Prostate gland (tissue), 2 donors: ENCODE measurements around the gene PAPSS2. TPM values are rescaled to one million over a fixed set of nuclear protein-coding genes. Genes with fewer than 3 reads are reported as not detected.

ENCODE experiments used
- DNase-seq: peaks from one replicate; pipeline ENCODE4 v3.0.0-alpha.2; 2019; ENCODE audit warnings: low spot score
- H3K27ac ChIP-seq, 2 donors: fragments of 200-600 bp; sonication (generic); 2 replicates each; pipeline ENCODE4 v1.5.1; 2017 to 2019
- H3K27me3 ChIP-seq: fragments of 200-600 bp; sonication (generic); replicated peaks from 2 replicates; pipeline ENCODE4 v1.5.1; 2019; ENCODE audit not compliant: insufficient read depth
- H3K36me3 ChIP-seq, 2 donors: fragments of 200-600 bp; sonication (generic); 1 replicate in 1 of 2; 2 replicates in 1 of 2; pipeline versions ENCODE4 v1.5.1 to v1.8.1; 2017 to 2019
- H3K4me1 ChIP-seq: fragments of 200-600 bp; sonication (generic); replicated peaks from 2 replicates; pipeline ENCODE4 v1.5.1; 2019
- H3K4me3 ChIP-seq, 2 donors: fragments of 200-600 bp; sonication (generic); 2 replicates each; pipeline ENCODE4 v1.5.1; 2017 to 2019
- H3K9me3 ChIP-seq: fragments of 200-600 bp; sonication (generic); 2 replicates; pipeline ENCODE4 v1.5.1; 2017
- POLR2A ChIP-seq: fragments of 450-650 bp; IDR thresholded peaks from one replicate; pipeline ENCODE4 v1.6.1; 2016; ENCODE audit warnings: antibody characterized with exemption, mild to moderate bottlenecking
- POLR2AphosphoS5 ChIP-seq: sonication (generic); formaldehyde crosslinking; IDR thresholded peaks from one replicate; pipeline ENCODE4 v1.6.1; 2017; ENCODE audit warnings: antibody characterized with exemption
- WGBS: methylation state at CpG from one replicate; pipeline ENCODE4 v1.1.5; 2018; 5-methylcytosine and 5-hydroxymethylcytosine counted together
- intact Hi-C: fragments of 100-400 bp; cut with DNase I; formaldehyde crosslinking; loops from one replicate; pipeline ENCODE4 v1.14.2; 2022
- total RNA-seq, 2 donors: library from RNA; depleted of rRNA; stranded (reverse); fragments of >200 nt; gene quantifications; one replicate each; pipeline ENCODE4 v1.1.0, GENCODE V29; 2016
- TF ChIP-seq, protein P1 (sequence below), 4 experiments: fragments of 200-600 bp in 2 of 4; fragments of 450-650 bp in 2 of 4; sonication (generic) in 2 of 4; IDR thresholded peaks; 1 replicate in 3 of 4; 2 replicates in 1 of 4; pipeline ENCODE4 v1.5.1; 2016 to 2019; ENCODE audit warnings: antibody characterized with exemption in 4 of 4, mild to moderate bottlenecking in 2 of 4, moderate library complexity in 2 of 4

PAPSS2 gene
- total RNA-seq, 2 donors from 2014 or later = 5.5 to 9.0 TPM

GRCh38 chr10:87771871-87772500 is 112.3 kb downstream of the PAPSS2 start:
- no peak for DNase-seq
- no peaks in the 10 kb centered on the region for H3K9me3 ChIP-seq
- WGBS = 84% methylated on average over 2 of the region's 2 CpGs
- no peaks in the 10 kb centered on the region for H3K4me1 ChIP-seq
- TF ChIP-seq, protein P1, sequence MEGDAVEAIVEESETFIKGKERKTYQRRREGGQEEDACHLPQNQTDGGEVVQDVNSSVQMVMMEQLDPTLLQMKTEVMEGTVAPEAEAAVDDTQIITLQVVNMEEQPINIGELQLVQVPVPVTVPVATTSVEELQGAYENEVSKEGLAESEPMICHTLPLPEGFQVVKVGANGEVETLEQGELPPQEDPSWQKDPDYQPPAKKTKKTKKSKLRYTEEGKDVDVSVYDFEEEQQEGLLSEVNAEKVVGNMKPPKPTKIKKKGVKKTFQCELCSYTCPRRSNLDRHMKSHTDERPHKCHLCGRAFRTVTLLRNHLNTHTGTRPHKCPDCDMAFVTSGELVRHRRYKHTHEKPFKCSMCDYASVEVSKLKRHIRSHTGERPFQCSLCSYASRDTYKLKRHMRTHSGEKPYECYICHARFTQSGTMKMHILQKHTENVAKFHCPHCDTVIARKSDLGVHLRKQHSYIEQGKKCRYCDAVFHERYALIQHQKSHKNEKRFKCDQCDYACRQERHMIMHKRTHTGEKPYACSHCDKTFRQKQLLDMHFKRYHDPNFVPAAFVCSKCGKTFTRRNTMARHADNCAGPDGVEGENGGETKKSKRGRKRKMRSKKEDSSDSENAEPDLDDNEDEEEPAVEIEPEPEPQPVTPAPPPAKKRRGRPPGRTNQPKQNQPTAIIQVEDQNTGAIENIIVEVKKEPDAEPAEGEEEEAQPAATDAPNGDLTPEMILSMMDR (IDR thresholded peaks at IDR 0.05) = peak in 3 of 4 experiments; percentile 36 to 62 (median 49)
- TF ChIP-seq POLR2AphosphoS5 = no peak
- no peak overlapping the region for H3K4me3 ChIP-seq
- H3K36me3 ChIP-seq = no peaks in the 10 kb centered on the region
- intact Hi-C loops = no loop called here
- H3K27ac ChIP-seq = no peak overlapping the region
- no peaks in the 10 kb centered on the region for H3K27me3 ChIP-seq

DNA sequence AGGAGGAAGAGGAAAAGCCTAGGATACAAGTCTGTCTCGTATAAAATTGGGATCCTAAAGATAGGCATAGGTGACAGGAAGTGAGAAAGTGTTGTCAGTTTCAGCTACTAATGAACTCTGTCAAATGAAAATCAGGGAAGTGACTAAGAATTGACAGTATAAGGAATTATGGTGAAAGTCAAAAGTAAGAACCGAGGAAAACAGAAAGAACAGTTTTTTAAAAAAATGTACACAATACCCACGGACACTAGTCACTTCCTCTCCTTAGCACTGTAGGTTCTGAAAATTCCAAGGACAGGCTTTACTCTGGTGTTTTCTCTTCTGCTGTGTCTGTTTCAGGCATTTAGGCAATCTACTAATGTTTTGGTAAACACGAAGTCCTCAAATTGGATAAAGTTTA is 116.1 kb downstream of the PAPSS2 start:
- Histone ChIP-seq H3K27me3 (no peaks in the 10 kb centered on the region), H3K27ac (no peak overlapping the region), H3K9me3 (no peaks in the 10 kb centered on the region), H3K36me3 (no peaks in the 10 kb centered on the region), H3K4me1 (no peaks in the 10 kb centered on the region), H3K4me3 (no peak overlapping the region)
- WGBS = 54% methylated on average over 4 of the region's 4 CpGs
- DNase-seq = no peak
- intact Hi-C loops = no loop called here
- TF ChIP-seq POLR2AphosphoS5 (no peak), POLR2A (no peak)
- TF ChIP-seq, protein P1 (IDR thresholded peaks at IDR 0.05) = no peak

GRCh38 chr10:87776328-87776727 is 116.7 kb downstream of the PAPSS2 start:
- no peak overlapping the region for H3K4me3 ChIP-seq
- H3K9me3 ChIP-seq = no peaks in the 10 kb centered on the region
- TF ChIP-seq POLR2A (no peak), POLR2AphosphoS5 (no peak)
- TF ChIP-seq, protein P1 (IDR thresholded peaks at IDR 0.05) = no peak
- WGBS = 96% methylated on average over 6 of the region's 6 CpGs
- no peaks in the 10 kb centered on the region for H3K4me1 ChIP-seq
- H3K27ac ChIP-seq = no peak overlapping the region
- H3K36me3 ChIP-seq = no peaks in the 10 kb centered on the region
- DNase-seq = no peak
- no peaks in the 10 kb centered on the region for H3K27me3 ChIP-seq
- intact Hi-C loops = no loop called here

DNA sequence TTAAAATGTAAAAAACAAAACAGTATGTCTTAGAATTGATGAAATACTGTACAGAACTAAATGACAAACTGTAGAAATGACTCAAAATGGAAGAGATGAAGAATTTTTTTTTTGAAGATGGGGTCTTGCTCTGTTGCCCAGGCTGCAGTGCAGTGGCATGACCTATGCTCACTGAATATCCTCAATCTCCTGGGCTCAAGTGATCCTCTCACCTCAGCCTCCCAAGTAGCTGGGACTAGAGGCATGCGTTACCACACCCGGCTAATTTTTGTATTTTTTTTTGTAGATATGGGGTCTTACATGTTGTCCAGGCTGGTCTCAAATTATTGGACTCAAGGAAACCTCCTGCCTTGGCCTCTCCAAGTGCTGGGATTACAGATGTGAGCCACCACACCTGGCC is 121.9 kb downstream of the PAPSS2 start:
- Histone ChIP-seq H3K4me1 (no peaks in the 10 kb centered on the region), H3K36me3 (no peaks in the 10 kb centered on the region), H3K27me3 (no peaks in the 10 kb centered on the region), H3K9me3 (no peaks in the 10 kb centered on the region), H3K27ac (no peak overlapping the region), H3K4me3 (no peak overlapping the region)
- no peak for DNase-seq
- no peak for TF ChIP-seq POLR2AphosphoS5
- no peak for TF ChIP-seq POLR2A
- whole genome bisulfite sequencing = 98% methylated on average over 2 of the region's 2 CpGs
- intact Hi-C loops = no loop called here

DNA sequence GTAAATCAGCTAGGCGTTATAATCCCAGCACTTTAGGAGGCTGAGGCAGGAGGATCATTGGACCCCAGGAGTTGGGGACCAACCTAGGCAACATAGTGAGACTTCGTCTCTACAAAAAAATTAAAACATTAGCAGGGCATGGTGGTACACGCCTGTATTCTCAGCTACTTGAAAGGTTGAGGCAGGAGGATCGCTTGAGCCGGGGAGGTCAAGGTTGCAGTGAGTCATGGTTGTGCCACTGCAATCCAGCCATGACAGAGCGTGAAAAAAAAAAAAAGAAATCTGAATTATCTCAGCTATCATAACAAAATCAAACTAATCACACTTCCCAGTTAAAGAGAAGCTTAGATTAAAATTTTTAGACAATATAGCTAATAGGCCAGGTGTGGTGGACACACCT is 123.0 kb downstream of the PAPSS2 start:
- WGBS = 98% methylated on average over 6 of the region's 6 CpGs
- no peak for DNase-seq
- Histone ChIP-seq H3K9me3 (no peaks in the 10 kb centered on the region), H3K27ac (no peak overlapping the region), H3K27me3 (no peaks in the 10 kb centered on the region), H3K4me3 (no peak overlapping the region), H3K4me1 (no peaks in the 10 kb centered on the region), H3K36me3 (no peaks in the 10 kb centered on the region)
- TF ChIP-seq, protein P1 (IDR thresholded peaks at IDR 0.05) = no peak
- TF ChIP-seq POLR2AphosphoS5 (no peak), POLR2A (no peak)
- intact Hi-C loops = no loop called here
